ENCODE data around the gene CALD1.

DNA sequence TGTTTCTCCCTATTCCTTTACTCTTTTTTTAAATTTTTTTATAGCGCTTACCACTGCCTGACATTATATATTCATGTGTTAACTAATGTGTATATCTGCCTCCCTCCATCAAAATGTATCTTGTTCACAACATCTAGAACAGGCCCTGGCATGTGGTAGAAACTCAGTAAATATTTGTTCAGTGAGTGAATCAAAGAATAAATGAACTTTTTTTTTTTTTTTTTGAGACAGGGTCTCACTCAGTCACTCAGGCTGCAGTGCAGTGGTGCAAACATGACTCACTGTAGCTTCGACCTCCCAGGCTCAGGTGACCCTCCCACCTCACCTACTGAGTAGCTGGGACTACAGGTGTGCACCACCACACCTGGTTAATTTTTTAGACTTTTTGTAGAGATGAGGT, 7.5 kb upstream of the CALD1 start:
- TF ChIP-seq CTCF (IDR thresholded peaks at IDR 0.05; ENCODE audit: low read length) (no peak), EZH2 (IDR thresholded peaks at IDR 0.05; ENCODE audit: borderline replicate concordance, low read length) (no peak)

Measured in OCI-LY1 (cell line).